22Rv1 (cell line): ENCODE data around the gene EEF2.

Experiments used
- ZFX ChIP-seq: fragments of 450-650 bp; IDR thresholded peaks from 2 replicates; pipeline ENCODE4 v1.6.1; 2017; ENCODE audit warnings: antibody characterized with exemption, borderline replicate concordance
- TF ChIP-seq, protein P1 (sequence below): fragments of 450-650 bp; IDR thresholded peaks from 2 replicates; pipeline ENCODE4 v1.5.1; 2017; ENCODE audit warnings: mild to moderate bottlenecking

DNA sequence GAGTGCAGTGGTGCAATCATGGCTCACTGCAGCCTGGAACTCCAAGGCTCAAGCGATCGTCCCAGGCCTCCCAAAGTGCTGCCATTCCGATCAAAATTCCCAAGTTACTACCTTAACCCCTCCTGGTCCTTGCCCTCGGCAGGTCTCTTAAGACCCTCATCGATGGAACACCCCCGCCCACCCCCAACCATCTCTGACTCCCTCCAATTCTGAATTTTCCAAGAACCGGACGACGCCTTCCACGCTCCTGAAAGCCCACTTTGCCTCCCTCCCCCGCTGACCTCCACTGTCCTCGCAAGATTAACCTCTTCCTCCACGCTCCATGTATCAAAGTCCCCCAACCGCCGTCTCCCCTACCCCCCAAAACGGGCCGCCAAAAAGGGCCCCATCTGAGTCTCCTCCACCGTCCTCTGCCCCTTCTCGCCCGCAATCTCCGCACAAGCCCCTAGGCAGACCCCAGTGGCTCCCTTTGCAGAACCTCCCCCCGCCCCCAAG, 14.9 kb downstream of the EEF2 start:
- TF ChIP-seq, protein P1, sequence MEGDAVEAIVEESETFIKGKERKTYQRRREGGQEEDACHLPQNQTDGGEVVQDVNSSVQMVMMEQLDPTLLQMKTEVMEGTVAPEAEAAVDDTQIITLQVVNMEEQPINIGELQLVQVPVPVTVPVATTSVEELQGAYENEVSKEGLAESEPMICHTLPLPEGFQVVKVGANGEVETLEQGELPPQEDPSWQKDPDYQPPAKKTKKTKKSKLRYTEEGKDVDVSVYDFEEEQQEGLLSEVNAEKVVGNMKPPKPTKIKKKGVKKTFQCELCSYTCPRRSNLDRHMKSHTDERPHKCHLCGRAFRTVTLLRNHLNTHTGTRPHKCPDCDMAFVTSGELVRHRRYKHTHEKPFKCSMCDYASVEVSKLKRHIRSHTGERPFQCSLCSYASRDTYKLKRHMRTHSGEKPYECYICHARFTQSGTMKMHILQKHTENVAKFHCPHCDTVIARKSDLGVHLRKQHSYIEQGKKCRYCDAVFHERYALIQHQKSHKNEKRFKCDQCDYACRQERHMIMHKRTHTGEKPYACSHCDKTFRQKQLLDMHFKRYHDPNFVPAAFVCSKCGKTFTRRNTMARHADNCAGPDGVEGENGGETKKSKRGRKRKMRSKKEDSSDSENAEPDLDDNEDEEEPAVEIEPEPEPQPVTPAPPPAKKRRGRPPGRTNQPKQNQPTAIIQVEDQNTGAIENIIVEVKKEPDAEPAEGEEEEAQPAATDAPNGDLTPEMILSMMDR: no peak
- no peak for TF ChIP-seq ZFX
